ENCODE data around the gene LARGE1.

The LARGE1 gene

GRCh38 chr22:33914699-33915098, 5.6 kb downstream of the LARGE1 start:
- no peak for DNase-seq (ENCODE audit: insufficient read length, low spot score)
- no peak for FAIRE-seq
- TF ChIP-seq PAX5 (IDR thresholded peaks at IDR 0.05; ENCODE audit: insufficient read depth, low read length, severe bottlenecking) (no peak), POLR2AphosphoS5 (IDR thresholded peaks at IDR 0.05; ENCODE audit: low read depth, low read length) (no peak), TAF1 (IDR thresholded peaks at IDR 0.05; ENCODE audit: low read depth, low read length) (no peak), POLR2A (IDR thresholded peaks at IDR 0.05; ENCODE audit: low read depth, low read length) (no peak), SPI1 (IDR thresholded peaks at IDR 0.05; ENCODE audit: low read depth, low read length) (no peak), POU2F2 (IDR thresholded peaks at IDR 0.05; ENCODE audit: low read depth, low read length) (no peak)

DNA sequence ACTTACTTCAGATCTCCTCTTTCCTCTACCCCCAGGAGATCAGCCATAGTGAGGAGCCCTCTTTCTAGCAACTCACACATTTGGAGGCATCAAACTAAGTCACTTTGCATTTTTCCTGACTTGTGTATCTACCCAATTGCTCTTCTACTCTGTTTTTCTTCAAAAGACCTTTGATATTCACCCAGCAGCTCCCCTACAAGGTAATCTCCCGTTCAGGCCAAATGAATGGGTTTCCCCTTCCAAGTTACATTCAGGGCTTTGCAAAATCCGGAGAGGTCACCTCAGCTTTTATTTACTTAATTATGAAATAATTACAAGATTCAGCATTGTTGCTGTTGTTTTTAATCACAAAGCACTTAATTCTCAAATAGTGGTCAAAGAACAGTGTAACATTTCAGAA, 6.1 kb downstream of the LARGE1 start:
- FAIRE-seq (no peak), DNase-seq (ENCODE audit: insufficient read length, low spot score) (no peak)
- TF ChIP-seq PAX5 (IDR thresholded peaks at IDR 0.05; ENCODE audit: insufficient read depth, low read length, severe bottlenecking): no peak
- TF ChIP-seq SPI1 (IDR thresholded peaks at IDR 0.05; ENCODE audit: low read depth, low read length): no peak
- no peak for TF ChIP-seq TAF1 (IDR thresholded peaks at IDR 0.05; ENCODE audit: low read depth, low read length)

DNA sequence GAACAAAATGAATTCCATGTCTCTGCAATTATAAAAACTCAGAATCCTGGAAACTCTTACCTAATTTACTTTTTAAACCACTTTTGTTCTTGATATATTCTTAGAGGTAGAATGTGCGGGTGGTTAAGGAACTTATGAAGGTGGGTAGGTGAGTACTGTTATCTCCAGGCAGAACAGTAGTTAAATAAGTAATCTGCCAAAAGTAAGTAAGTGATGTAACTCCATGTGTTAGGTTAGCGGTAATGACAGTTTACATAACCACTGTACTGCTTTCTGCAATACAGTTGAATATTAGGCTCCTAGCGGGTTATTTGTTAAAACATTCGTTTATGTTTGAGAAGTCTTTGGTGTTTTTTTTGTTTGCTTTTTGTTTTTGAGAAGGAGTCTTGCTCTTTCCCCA, 7.1 kb downstream of the LARGE1 start:
- FAIRE-seq (no peak), DNase-seq (ENCODE audit: insufficient read length, low spot score) (no peak)
- TF ChIP-seq POLR2AphosphoS5 (IDR thresholded peaks at IDR 0.05; ENCODE audit: low read depth, low read length) (no peak), SPI1 (IDR thresholded peaks at IDR 0.05; ENCODE audit: low read depth, low read length) (no peak), POLR2A (IDR thresholded peaks at IDR 0.05; ENCODE audit: low read depth, low read length) (no peak), TAF1 (IDR thresholded peaks at IDR 0.05; ENCODE audit: low read depth, low read length) (no peak), PAX5 (IDR thresholded peaks at IDR 0.05; ENCODE audit: insufficient read depth, low read length, severe bottlenecking) (no peak), POU2F2 (IDR thresholded peaks at IDR 0.05; ENCODE audit: low read depth, low read length) (no peak)

GRCh38 chr22:33909911-33910310, 10.4 kb downstream of the LARGE1 start:
- DNase-seq (ENCODE audit: insufficient read length, low spot score) (no peak), FAIRE-seq (no peak)
- TF ChIP-seq PAX5 (IDR thresholded peaks at IDR 0.05; ENCODE audit: insufficient read depth, low read length, severe bottlenecking) (no peak), POU2F2 (IDR thresholded peaks at IDR 0.05; ENCODE audit: low read depth, low read length) (no peak), SPI1 (IDR thresholded peaks at IDR 0.05; ENCODE audit: low read depth, low read length) (no peak), POLR2AphosphoS5 (IDR thresholded peaks at IDR 0.05; ENCODE audit: low read depth, low read length) (no peak), TAF1 (IDR thresholded peaks at IDR 0.05; ENCODE audit: low read depth, low read length) (no peak), POLR2A (IDR thresholded peaks at IDR 0.05; ENCODE audit: low read depth, low read length) (no peak)

DNA sequence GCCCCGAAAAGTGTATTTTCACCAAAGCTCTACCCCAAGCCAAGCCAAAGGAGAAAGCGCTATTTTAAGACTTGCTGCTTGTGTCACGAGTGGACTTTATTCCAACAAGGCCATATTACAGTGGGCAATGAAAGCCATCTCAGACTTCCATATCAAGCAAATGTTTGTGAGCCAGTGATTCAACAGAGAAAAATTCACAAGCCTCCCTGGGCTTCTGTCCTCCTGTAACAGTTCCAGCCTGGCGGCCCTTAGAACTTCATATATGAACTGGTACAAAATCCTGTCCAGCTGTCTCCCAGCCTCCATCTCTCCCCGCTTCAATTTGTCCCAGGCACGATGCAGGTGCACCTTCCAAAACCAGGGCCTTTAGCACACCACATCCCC, 11.2 kb downstream of the LARGE1 start:
- DNase-seq (ENCODE audit: insufficient read length, low spot score) (no peak), FAIRE-seq (no peak)
- TF ChIP-seq POLR2A (IDR thresholded peaks at IDR 0.05; ENCODE audit: low read depth, low read length): no peak
- TF ChIP-seq PAX5 (IDR thresholded peaks at IDR 0.05; ENCODE audit: insufficient read depth, low read length, severe bottlenecking): no peak
- TF ChIP-seq TAF1 (IDR thresholded peaks at IDR 0.05; ENCODE audit: low read depth, low read length): no peak
- no peak for TF ChIP-seq POLR2AphosphoS5 (IDR thresholded peaks at IDR 0.05; ENCODE audit: low read depth, low read length)
- no peak for TF ChIP-seq SPI1 (IDR thresholded peaks at IDR 0.05; ENCODE audit: low read depth, low read length)
- TF ChIP-seq POU2F2 (IDR thresholded peaks at IDR 0.05; ENCODE audit: low read depth, low read length): no peak

DNA sequence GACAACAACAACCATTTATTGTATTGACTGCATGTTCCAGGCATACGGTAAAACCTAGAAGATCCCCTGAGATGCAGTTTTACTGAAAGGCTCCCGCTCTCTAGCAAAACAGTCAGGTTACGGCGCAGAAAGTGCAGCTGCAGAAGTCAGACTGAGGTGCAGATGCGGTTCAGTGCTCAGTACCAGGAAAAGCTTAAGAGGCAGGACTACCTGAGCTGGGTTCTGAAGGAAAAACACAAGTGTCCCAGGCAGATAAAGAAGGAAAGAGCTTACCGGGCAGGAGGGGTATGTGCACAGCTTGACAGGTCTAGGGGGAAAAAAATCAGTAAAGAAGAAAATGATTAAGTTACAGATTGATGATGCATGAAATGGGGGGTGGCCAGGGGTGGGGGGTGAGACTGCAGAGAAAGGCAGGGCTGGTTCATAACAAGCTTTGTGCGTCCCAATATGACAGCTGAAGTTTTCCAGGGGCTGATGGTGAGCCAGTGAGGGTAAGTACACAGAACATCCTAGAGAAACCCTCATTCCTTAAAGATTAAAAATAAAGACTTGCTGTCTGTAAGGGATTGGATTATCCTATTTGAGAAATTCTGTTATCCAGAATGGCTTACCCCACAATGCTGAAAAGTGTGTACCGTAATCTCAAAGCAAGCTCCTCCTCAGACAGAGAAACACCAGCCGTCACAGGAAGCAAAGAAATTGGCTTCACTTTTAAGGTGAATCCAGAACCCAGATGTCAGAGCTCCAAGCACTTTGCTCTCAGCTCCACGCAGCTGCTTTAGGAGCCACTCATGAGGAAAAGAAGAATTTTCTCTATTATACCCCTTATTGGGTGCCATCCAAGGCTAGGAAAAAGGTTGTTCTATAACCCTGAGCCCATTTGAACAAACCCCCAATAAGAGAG, 11.9 kb downstream of the LARGE1 start:
- no peak for DNase-seq (ENCODE audit: insufficient read length, low spot score)
- no peak for TF ChIP-seq POU2F2 (IDR thresholded peaks at IDR 0.05; ENCODE audit: low read depth, low read length)
- no peak for TF ChIP-seq PAX5 (IDR thresholded peaks at IDR 0.05; ENCODE audit: insufficient read depth, low read length, severe bottlenecking)
- TF ChIP-seq POLR2AphosphoS5 (IDR thresholded peaks at IDR 0.05; ENCODE audit: low read depth, low read length): no peak
- TF ChIP-seq TAF1 (IDR thresholded peaks at IDR 0.05; ENCODE audit: low read depth, low read length): no peak
- no peak for TF ChIP-seq POLR2A (IDR thresholded peaks at IDR 0.05; ENCODE audit: low read depth, low read length)
- no peak for TF ChIP-seq SPI1 (IDR thresholded peaks at IDR 0.05; ENCODE audit: low read depth, low read length)
- FAIRE-seq: no peak

DNA sequence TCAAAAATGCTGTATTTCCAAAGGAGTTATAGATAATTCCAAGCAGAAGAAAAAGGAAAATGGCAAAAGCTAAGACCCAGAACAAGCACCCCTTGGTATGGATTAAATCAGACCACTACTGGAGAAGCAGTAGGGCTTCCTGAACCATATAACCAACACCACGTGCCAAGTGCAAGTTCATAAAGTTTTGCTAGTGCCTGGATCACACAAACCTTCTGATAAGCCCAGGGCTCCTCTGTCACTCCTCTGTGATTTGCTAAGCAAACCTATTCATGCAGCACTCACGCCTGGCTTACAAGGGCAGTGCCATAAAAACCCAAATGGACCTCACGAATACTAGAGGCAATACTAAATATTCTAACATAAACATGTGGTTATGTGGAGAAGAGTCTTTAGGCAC, 13.3 kb downstream of the LARGE1 start:
- FAIRE-seq (no peak), DNase-seq (ENCODE audit: insufficient read length, low spot score) (no peak)
- TF ChIP-seq POU2F2 (IDR thresholded peaks at IDR 0.05; ENCODE audit: low read depth, low read length) (no peak), PAX5 (IDR thresholded peaks at IDR 0.05; ENCODE audit: insufficient read depth, low read length, severe bottlenecking) (no peak), POLR2AphosphoS5 (IDR thresholded peaks at IDR 0.05; ENCODE audit: low read depth, low read length) (no peak), TAF1 (IDR thresholded peaks at IDR 0.05; ENCODE audit: low read depth, low read length) (no peak), SPI1 (IDR thresholded peaks at IDR 0.05; ENCODE audit: low read depth, low read length) (no peak), POLR2A (IDR thresholded peaks at IDR 0.05; ENCODE audit: low read depth, low read length) (no peak)

- FAIRE-seq: no peak
- TF ChIP-seq POLR2A (IDR thresholded peaks at IDR 0.05; ENCODE audit: low read depth, low read length) (no peak), POU2F2 (IDR thresholded peaks at IDR 0.05; ENCODE audit: low read depth, low read length) (no peak), POLR2AphosphoS5 (IDR thresholded peaks at IDR 0.05; ENCODE audit: low read depth, low read length) (no peak), TAF1 (IDR thresholded peaks at IDR 0.05; ENCODE audit: low read depth, low read length) (no peak), PAX5 (IDR thresholded peaks at IDR 0.05; ENCODE audit: insufficient read depth, low read length, severe bottlenecking) (no peak), SPI1 (IDR thresholded peaks at IDR 0.05; ENCODE audit: low read depth, low read length) (no peak)
- no peak for DNase-seq (ENCODE audit: insufficient read length, low spot score)
These were observed 13.8 kb downstream of the LARGE1 start for GRCh38 chr22:33906475-33906874.

GRCh38 chr22:33903012-33903411, 17.3 kb downstream of the LARGE1 start:
- TF ChIP-seq POLR2AphosphoS5 (IDR thresholded peaks at IDR 0.05; ENCODE audit: low read depth, low read length): no peak
- no peak for TF ChIP-seq PAX5 (IDR thresholded peaks at IDR 0.05; ENCODE audit: insufficient read depth, low read length, severe bottlenecking)
- TF ChIP-seq POU2F2 (IDR thresholded peaks at IDR 0.05; ENCODE audit: low read depth, low read length): no peak
- TF ChIP-seq TAF1 (IDR thresholded peaks at IDR 0.05; ENCODE audit: low read depth, low read length): no peak
- no peak for TF ChIP-seq SPI1 (IDR thresholded peaks at IDR 0.05; ENCODE audit: low read depth, low read length)
- no peak for TF ChIP-seq POLR2A (IDR thresholded peaks at IDR 0.05; ENCODE audit: low read depth, low read length)
- FAIRE-seq (no peak), DNase-seq (ENCODE audit: insufficient read length, low spot score) (no peak)
